T47D (cell line): Measurements from ENCODE around the gene UPK1A.
A peak's percentile ranks its signal among the peaks of the same experiment; 100 is the strongest.

Experiments
- DNase-seq, 2 experiments: peaks; one replicate each; pipeline versions ENCODE4 v3.0.0 to v3.0.0-alpha.2; 2011 to 2012; ENCODE audit warnings: low read depth in 1 of 2, low spot score in 1 of 2
- JUND ChIP-seq: IDR thresholded peaks from 2 replicates; pipeline ENCODE4 v1.6.1; 2012; ENCODE audit warnings: low read depth
- in situ Hi-C: cut with HindIII; loops from 2 replicates; pipeline ENCODE4 v1.10.0; 2016; ENCODE audit warnings: low sequenced_read_pairs, low pct_unique_long_range_greater_than_20kb

UPK1A gene

GRCh38 chr19:35637165-35637564 is 29.2 kb upstream of the UPK1A start:
- in situ Hi-C loops = no loop called here
- no peak for DNase-seq
- no peak for TF ChIP-seq JUND

DNA sequence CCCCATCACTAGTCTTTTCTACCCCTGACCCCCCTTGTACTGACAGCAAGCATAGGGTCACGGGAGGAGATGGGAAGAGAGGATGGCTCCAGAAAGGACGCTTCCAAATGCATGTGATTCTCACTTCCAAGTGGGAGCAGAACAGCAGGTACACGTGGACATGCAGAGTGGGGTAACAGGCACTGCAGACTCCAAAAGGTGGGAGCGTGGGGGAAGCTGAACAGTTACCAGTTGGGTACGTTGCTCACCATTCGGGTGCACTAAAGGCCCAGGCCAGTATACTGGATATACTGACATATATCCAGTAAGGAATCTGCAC is 27.0 kb upstream of the UPK1A start:
- TF ChIP-seq JUND = no peak
- in situ Hi-C loops = no loop called here
- no peak for DNase-seq

DNA sequence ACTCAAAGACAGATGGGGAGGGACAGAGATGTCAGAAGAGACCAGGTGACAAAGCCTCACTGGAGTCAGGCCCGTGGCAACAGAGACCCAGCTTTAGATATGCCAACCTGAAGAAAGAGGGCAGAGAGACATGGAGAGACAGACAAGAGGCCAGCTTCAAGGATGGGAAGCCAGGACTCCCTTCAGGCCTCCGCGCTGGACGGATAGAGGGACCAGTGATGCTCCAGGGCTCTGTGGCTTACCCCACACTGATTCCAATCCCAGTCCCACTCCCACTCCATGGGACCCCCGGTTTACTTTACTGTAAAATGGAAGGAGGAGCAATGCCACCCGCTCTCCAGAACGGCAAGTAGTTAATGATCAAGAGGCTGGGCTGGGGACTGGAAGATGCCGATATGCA is 26.5 kb upstream of the UPK1A start:
- no peak for TF ChIP-seq JUND
- no peak for DNase-seq
- in situ Hi-C loops = no loop called here

GRCh38 chr19:35641515-35642151 is 24.7 kb upstream of the UPK1A start, which contains the start of gene ETV2:
TSS of gene ETV2 (plus strand) at chr19:35641745. CDS start at chr19:35642461, 716 bp downstream.
- no peak for DNase-seq
- in situ Hi-C loops = no loop called here
- no peak for TF ChIP-seq JUND

GRCh38 chr19:35642312-35642711 is 24.0 kb upstream of the UPK1A start:
- in situ Hi-C loops = no loop called here
- no peak for DNase-seq
- TF ChIP-seq JUND = no peak

DNA sequence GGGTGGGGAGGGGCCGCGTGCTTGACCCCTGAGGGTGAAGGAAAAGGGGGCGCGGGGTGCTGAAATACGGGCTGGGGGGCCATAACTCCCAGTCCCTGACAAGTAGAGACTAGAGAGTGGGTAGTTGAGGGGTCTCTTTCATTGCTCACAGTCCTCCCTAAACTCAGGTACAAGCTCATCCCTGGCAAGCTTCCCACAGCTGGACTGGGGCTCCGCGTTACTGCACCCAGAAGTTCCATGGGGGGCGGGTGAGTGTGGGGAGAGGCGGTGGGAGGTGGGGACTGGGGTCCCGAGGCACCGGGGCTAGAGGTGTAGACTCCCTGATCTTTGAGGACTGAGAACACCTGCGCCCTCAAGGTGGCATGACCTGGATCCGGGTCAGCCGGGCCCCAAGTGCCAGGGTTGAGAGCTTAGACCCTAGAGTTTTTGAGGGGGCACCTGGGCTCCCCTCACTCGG is 23.5 kb upstream of the UPK1A start:
- in situ Hi-C loops = no loop called here
- TF ChIP-seq JUND = no peak
- DNase-seq = no peak

- in situ Hi-C loops = no loop called here
- TF ChIP-seq JUND = no peak
- peak; percentile 81 to 89 for DNase-seq
Measured at GRCh38 chr19:35643255-35644205, 22.8 kb upstream of the UPK1A start.

DNA sequence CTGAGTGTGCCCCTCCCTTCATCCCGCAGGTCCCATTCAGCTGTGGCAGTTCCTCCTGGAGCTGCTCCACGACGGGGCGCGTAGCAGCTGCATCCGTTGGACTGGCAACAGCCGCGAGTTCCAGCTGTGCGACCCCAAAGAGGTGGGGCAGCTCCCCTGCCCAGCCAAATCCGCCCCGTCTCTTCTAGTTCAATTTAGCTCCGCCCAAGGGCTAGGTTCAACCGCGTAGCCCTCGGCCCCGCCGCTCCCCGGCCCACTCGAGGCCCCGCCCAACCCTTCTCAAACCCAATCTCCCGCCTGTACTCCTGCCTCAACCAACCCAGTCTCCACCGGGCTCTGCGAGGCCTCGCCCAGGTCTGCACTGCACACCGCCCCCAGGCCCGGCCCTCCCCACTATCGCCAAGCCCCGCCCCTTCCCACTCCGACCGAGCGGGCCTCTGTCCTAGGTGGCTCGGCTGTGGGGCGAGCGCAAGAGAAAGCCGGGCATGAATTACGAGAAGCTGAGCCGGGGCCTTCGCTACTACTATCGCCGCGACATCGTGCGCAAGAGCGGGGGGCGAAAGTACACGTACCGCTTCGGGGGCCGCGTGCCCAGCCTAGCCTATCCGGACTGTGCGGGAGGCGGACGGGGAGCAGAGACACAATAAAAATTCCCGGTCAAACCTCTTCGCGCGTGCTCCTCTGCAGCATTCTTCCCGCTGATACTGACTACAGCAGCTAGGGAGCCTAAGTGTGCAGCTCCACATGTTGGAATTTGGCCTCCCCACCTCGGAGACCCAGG is 21.9 kb upstream of the UPK1A start:
- in situ Hi-C loops = no loop called here
- peak; percentile 93 to 96 for DNase-seq
- TF ChIP-seq JUND = no peak

DNA sequence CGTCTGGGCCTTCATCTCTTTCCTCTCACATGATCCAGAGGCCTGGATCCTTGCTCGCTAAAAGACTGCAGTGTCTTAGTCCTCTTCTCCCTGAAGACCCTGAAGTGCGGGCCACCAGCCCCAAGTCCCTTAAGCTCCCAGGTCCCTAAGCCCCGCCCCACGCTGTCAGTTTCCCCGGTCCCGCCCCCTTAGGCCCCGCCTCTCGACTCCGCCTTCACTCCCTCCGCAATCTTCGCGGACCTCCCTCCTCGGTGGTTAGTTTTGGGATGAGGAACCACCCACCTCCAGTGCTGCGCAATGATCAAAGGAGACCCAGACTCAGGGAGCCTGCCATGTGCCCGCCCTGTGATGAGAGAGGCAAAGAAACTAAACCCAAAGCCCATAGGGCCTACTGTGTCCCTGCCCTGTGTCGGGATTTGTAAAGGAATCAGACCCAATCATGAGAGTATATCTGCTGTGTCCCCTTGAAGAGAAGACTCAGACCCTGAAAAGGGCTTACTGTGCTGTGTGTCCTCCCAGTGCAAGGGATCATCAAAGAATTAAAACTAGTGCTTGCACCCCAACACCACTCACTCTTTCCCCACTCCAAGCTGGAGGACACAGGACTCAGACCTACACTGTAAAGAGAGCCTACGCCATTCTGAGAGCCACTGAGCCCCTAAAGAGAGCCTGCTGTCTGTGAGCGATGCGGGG is 21.2 kb upstream of the UPK1A start:
- peak; percentile 46 to 70 for DNase-seq
- in situ Hi-C loops = no loop called here

DNA sequence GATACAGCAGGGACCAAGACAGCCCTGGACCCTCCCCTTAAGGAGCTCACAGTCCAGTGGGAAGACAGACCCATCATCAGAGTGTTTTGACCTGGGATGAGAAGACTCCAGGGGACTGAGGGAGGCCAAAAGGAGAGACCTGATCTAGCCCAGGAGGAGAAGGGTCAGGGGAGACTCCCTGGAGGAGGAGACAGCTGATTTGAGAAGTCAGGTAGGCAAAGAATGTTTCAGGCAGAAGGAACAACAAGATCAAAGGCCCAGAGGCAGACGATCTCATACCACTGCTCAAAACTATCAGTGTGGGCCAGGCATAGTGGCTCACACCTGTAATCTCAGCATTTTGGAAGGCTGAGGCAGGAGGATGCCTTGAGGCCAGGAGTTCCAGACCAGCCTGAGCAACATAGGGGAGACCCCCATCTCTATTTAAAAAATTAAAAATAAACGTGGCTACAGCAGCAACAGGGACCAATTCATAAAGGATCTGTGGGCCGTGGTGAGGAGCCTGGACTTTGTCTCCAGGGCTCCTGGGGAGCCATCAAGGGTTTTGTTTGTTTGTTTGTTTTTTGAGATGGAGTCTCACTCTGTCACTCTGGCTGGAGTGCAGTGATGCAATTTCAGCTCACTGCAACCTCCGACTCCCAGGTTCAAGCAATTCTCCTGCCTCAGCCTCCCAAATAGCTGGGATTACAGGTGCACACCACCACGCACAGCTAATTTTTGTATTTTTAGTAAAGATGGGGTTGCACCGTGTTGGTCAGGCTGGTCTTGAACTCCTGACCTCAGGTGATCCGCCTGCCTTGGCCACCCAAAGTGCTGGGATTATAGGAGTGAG is 20.4 kb upstream of the UPK1A start:
- TF ChIP-seq JUND = no peak
- in situ Hi-C loops = no loop called here
- no peak for DNase-seq

More for the DNA sequence above, 21.2 kb upstream of the UPK1A start:
- no peak for TF ChIP-seq JUND
